Loucy (cell line): ENCODE results near the gene DNALI1.

Source experiments
- EZH2phosphoT487 ChIP-seq: fragments of 200-600 bp; IDR thresholded peaks from 2 replicates; pipeline ENCODE4 v1.6.1; 2018; ENCODE audit warnings: antibody characterized with exemption, mild to moderate bottlenecking, moderate library complexity, borderline replicate concordance
- TF ChIP-seq, protein P1 (sequence below): fragments of 200-600 bp; sonication (generic); conservative IDR thresholded peaks from 2 replicates; pipeline ENCODE4 v1.5.1; 2014; ENCODE audit warnings: mild to moderate bottlenecking, antibody characterized with exemption, low read length

- TF ChIP-seq, protein P1, sequence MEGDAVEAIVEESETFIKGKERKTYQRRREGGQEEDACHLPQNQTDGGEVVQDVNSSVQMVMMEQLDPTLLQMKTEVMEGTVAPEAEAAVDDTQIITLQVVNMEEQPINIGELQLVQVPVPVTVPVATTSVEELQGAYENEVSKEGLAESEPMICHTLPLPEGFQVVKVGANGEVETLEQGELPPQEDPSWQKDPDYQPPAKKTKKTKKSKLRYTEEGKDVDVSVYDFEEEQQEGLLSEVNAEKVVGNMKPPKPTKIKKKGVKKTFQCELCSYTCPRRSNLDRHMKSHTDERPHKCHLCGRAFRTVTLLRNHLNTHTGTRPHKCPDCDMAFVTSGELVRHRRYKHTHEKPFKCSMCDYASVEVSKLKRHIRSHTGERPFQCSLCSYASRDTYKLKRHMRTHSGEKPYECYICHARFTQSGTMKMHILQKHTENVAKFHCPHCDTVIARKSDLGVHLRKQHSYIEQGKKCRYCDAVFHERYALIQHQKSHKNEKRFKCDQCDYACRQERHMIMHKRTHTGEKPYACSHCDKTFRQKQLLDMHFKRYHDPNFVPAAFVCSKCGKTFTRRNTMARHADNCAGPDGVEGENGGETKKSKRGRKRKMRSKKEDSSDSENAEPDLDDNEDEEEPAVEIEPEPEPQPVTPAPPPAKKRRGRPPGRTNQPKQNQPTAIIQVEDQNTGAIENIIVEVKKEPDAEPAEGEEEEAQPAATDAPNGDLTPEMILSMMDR: no peak
- no peak for TF ChIP-seq EZH2phosphoT487
Observed at GRCh38 chr1:37560401-37561132, 3.8 kb downstream of the DNALI1 start.
